Psoas muscle (tissue), 8 donors: ENCODE measurements around the gene SNCB. TPM values are rescaled to one million over a fixed set of nuclear protein-coding genes. Genes with fewer than 3 reads are reported as not detected.

Experiments
- ATAC-seq, 4 donors: fragments of 200-7000 bp; cut with Tn5 transposase; one replicate each; pipeline ENCODE4 v1.9.1; 2020; ENCODE audit warnings: moderate library complexity in 3 of 4, mild to moderate bottlenecking in 2 of 4
- DNase-seq, 2 donors: peaks; one replicate each; pipeline ENCODE4 v3.0.0-alpha.2; 2020
- H3K27ac ChIP-seq: fragments of 200-600 bp; one replicate; pipeline ENCODE4 v1.8.0; 2022
- H3K27me3 ChIP-seq, 3 donors: fragments of 200-600 bp in 1 of 3; one replicate each; pipeline versions ENCODE4 v1.6.1 to v1.8.0; 2013 to 2022; ENCODE audit warnings: low read length in 2 of 3, mild to moderate bottlenecking in 2 of 3, moderate library complexity in 1 of 3; ENCODE audit not compliant: insufficient read depth in 3 of 3
- H3K36me3 ChIP-seq, 2 donors: fragments of 200-600 bp in 1 of 2; one replicate each; pipeline versions ENCODE4 v1.6.1 to v1.8.0; 2013 to 2022; ENCODE audit warnings: low read depth in 1 of 2, mild to moderate bottlenecking in 1 of 2, moderate library complexity in 1 of 2; ENCODE audit not compliant: insufficient read depth in 1 of 2
- H3K4me1 ChIP-seq: fragments of 200-600 bp; one replicate; pipeline ENCODE4 v1.8.0; 2022
- H3K4me3 ChIP-seq: fragments of 200-600 bp; one replicate; pipeline ENCODE4 v1.8.0; 2022; ENCODE audit warnings: mild to moderate bottlenecking
- H3K9me3 ChIP-seq: fragments of 200-600 bp; one replicate; pipeline ENCODE4 v1.8.0; 2022
- CTCF ChIP-seq: fragments of 200-600 bp; IDR thresholded peaks from one replicate; pipeline ENCODE4 v1.8.0; 2022; ENCODE audit warnings: antibody characterized with exemption
- WGBS, 3 donors: extraction: QIAGEN DNeasy Blood & Tissue Kit; methylation state at CpG; one replicate each; pipeline versions ENCODE4 v1.1.6 to v1.1.7; 2013; 5-methylcytosine and 5-hydroxymethylcytosine counted together
- intact Hi-C, 2 donors: fragments of 100-400 bp; cut with DNase I; formaldehyde crosslinking; loops; one replicate each; pipeline versions ENCODE4 v1.11.0 to v1.14.2; 2022
- polyA plus RNA-seq, 3 donors: library from polyadenylated mRNA; stranded (reverse); fragments of 200-250 nt; gene quantifications; one replicate each; pipeline ENCODE4 v1.2.3, GENCODE V29; 2013
- total RNA-seq, 4 donors: library from RNA; stranded (reverse); fragmentation: NEBNext Ultra II Directional in 2 of 4; extraction: Animal tissue kit (Norgen Biotek cat#: 25700) in 2 of 4; gene quantifications; one replicate each; pipeline versions ENCODE4 v1.2.1 to v1.2.4, GENCODE V29; 2021 to 2023
- donor health status: healthy with polysubstance abuse.
- donor health status: DM: no; HTN: no; CAD: no; lungs with moderate emphysema.
- donor health status: Bipolar disorder and iron deficiency.
- donor health status: healthy.
- donor health status: DM: yes; HTN: yes; CAD: no.
- donor health status: DM: no; HTN: no; CAD: no.
- donor health status: DM: no; HTN: no; CAD: no.
- donor health status: DM: yes; HTN: yes; CAD: no.

Gene SNCB
- total and polyA plus RNA-seq, 7 donors = 0.32 to 1.2 (median 0.42) TPM

GRCh38 chr5:176621661-176622079 lies 8.7 kb downstream of the SNCB start:
- Histone ChIP-seq H3K27me3 (peaks cover 0 to 42% (median 14%) of the 10 kb centered on the region in 3 donors), H3K36me3 (no peaks in the 10 kb centered on the region), H3K4me3 (no peak overlapping the region), H3K4me1 (peaks cover 24% of the 10 kb centered on the region), H3K27ac (peak overlapping the region; percentile 16), H3K9me3 (no peaks in the 10 kb centered on the region)
- no peak for TF ChIP-seq CTCF
- ATAC-seq (peak; percentile 72 to 85 (median 82)), DNase-seq (peak; percentile 36 to 70)
- intact Hi-C loops = no loop called here
- WGBS, 3 donors = 31 to 44% (median 36%) methylated on average over 13 of the region's 13 CpGs

- Histone ChIP-seq H3K36me3 (no peaks in the 10 kb centered on the region), H3K9me3 (no peaks in the 10 kb centered on the region), H3K27me3 (peaks cover 0 to 49% (median 14%) of the 10 kb centered on the region in 3 donors), H3K27ac (no peak overlapping the region), H3K4me1 (peaks cover 24% of the 10 kb centered on the region), H3K4me3 (no peak overlapping the region)
- ATAC-seq (peak; percentile 16 to 41 (median 32)), DNase-seq (peak; percentile 41 to 62)
- WGBS, 3 donors = 4 to 10% (median 8%) methylated on average over 32 of the region's 32 CpGs
- intact Hi-C loops = no loop called here
- no peak for TF ChIP-seq CTCF
These were observed 9.9 kb downstream of the SNCB start for GRCh38 chr5:176620333-176620981.

GRCh38 chr5:176619569-176620332 lies 10.6 kb downstream of the SNCB start:
- DNase-seq (no peak), ATAC-seq (peak in 1 of 4 donors; percentile 18)
- H3K27ac ChIP-seq = no peak overlapping the region
- H3K27me3 ChIP-seq = peaks cover 0 to 52% (median 14%) of the 10 kb centered on the region in 3 donors
- peak overlapping the region; percentile 40 for H3K4me3 ChIP-seq
- no peak for TF ChIP-seq CTCF
- no peaks in the 10 kb centered on the region for H3K36me3 ChIP-seq
- H3K4me1 ChIP-seq = peaks cover 24% of the 10 kb centered on the region
- no peaks in the 10 kb centered on the region for H3K9me3 ChIP-seq
- WGBS, 3 donors = 8 to 11% (median 8%) methylated on average over 52 to 59 of the region's 59 CpGs
- intact Hi-C loops = no loop called here

GRCh38 chr5:176619203-176619568 lies 11.1 kb downstream of the SNCB start:
- H3K9me3 ChIP-seq = no peaks in the 10 kb centered on the region
- DNase-seq (peak; percentile 75 to 89), ATAC-seq (peak; percentile 78 to 92 (median 89))
- 2 to 5% (median 3%) methylated on average over 23 to 31 of the region's 31 CpGs for WGBS, 3 donors
- no peaks in the 10 kb centered on the region for H3K36me3 ChIP-seq
- intact Hi-C loops = no loop called here
- TF ChIP-seq CTCF = peak; percentile 14
- peaks cover 24% of the 10 kb centered on the region for H3K4me1 ChIP-seq
- peak overlapping the region; percentile 40 for H3K4me3 ChIP-seq
- H3K27me3 ChIP-seq = peaks cover 0 to 54% (median 15%) of the 10 kb centered on the region in 3 donors
- no peak overlapping the region for H3K27ac ChIP-seq
